RPMI7951 (cell line): ENCODE measurements around the gene EPHB1. TPM values are rescaled to one million over a fixed set of nuclear protein-coding genes. Genes with fewer than 3 reads are reported as not detected.

ENCODE experiments used
- DNase-seq: peaks from one replicate; pipeline ENCODE4 v3.0.0-alpha.2; 2012; ENCODE audit warnings: low read depth
- total RNA-seq: library from RNA; depleted of rRNA; stranded (reverse); fragments of >200 nt; shearing (Covaris generic); gene quantifications from 2 replicates; pipeline ENCODE4 v1.2.3, GENCODE V29; 2014

Gene EPHB1
- total RNA-seq, 1 experiment from 2014 or later: 2.6 TPM

DNA sequence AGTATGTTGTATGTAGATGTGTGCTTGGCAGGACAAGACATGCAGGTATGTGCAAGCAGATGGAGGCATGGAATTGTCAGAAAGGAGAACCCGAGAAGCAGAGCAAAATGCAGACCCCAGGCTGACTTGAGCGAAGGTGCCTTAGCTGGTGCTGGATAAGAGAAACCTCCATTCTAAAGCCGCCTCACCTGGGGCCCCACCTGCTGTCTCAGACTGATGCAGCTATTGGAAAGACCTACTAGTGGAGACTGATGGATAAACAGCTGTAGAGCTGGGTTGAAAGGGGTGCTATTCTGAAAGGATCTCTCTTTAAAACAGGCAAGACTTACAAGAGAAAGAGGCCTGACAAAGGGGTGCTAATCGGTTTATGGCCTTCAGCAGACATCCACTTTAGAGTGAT is 86.2 kb downstream of the EPHB1 start:
- no peak for DNase-seq

DNA sequence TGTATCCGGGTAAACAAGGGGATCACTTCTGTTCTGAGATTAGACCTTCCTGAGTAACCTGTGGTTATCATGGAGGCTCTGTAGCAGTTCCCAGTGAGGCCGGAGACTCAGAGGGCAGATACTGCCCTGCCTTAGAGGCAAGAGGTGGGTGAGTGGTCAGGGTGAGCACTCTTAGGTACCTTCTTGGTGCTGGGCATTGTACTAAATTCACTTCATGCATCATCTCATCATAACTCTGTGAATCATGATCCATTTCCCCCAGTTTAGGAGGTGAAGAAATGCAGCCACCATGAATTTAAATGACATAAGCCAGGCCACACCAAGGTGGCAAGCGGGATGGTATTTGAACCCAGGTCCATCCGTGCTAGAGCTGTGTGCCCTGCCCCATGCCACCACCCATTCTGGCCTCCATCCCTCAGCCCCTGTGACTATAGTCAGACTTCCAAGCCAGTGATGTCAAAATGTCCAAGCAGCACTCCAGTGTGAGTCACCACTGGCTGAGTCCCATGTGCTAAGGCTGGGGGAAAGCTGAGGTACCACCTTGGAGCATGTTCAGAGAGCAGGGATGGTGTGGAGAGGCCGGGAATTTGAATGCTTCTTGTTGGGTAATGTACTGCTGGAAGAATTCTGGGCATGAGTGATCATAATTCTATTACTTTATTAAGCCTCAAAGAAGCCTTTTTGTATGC is 88.8 kb downstream of the EPHB1 start:
- peak; percentile 66 for DNase-seq

DNA sequence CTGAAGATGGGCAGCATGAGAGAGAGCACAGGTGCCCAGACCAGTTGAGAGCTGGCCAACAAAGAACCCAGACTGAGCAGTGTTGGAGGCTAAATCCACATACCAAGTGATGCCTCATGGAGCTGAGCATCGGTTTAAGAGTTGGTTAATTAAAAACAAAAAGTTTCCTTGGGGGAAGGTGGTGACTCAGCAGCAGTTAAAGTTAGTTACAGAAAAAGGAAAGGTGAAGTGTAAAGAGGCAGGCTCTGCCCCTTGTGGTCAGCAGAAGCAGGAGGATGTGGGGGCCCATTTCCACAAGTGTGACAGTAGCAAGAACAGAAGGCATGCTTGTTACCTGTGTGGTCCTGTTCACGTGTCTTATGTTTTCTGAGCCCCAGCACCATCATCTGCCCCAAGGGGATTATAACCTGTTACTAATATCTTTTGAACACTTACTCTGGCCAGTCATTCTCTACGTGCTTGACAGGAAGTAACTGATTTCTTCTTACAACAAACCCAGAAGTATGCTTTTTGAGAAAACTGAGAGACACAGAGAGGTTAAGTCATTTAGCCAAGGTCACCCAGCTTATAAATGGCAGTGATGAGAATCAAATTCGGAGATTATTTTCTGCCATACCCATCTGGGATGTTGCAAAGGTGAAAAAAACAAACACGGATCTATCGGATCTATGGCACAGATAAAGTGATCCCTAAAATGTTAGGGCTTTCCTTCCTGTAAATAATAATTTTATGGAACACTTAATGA is 91.0 kb downstream of the EPHB1 start:
- peak; percentile 82 for DNase-seq

DNA sequence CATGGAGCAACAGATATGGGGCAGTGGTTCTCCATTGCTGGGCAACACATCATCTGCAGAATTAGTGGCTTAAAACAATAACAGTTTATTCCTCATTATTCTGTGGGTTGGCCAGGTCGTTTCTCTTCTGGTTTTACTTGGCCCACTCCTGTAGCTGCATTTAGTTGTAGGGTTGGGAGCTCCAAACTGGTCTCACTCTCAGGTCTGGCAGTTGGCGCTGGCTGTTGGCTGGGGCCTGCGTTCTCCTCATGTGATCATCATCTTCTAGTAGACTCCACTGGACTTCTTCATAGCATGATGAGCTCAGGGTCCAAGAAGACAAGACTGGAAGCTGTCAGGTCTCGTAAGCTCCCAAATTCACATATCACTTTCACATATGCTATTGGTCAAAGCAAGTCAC is 91.9 kb downstream of the EPHB1 start:
- DNase-seq: no peak

DNA sequence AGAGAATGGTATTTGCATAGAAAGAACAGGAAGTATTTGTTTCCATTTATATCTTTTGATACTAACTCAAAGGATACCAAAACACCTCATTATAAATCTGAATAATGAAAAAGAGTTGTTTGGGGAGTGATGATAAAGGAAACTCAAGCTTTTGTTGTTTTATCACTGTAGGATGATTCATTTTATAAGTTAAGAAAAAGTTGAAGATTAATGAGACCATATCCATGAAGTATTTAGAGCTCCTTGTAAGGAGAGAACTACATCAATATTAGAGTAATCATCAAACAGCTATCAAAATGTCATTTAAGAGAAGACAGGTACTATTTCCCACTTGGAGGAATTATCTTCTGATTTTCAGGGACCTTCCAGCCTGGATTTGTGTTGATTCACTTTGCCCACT is 92.5 kb downstream of the EPHB1 start:
- no peak for DNase-seq

DNA sequence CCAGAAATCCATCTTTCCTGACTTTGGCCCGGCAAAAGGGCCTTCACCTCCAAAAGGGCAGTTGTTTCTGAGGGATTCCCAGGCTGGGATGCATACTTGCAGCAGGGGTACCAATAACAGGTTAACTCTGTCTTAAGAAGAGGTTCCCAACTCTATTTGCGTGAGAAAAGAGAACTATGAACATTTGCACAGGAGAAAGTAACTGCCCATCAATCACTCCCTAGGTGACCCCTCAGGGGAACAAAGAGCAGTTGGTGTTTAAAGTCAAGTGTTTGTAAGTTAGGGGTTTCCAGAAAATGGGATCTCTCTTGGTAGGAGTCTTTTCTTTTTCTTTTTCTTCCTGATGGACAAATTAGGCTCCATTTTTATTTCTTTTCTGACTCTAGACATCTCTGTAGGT is 97.3 kb downstream of the EPHB1 start:
- no peak for DNase-seq

DNA sequence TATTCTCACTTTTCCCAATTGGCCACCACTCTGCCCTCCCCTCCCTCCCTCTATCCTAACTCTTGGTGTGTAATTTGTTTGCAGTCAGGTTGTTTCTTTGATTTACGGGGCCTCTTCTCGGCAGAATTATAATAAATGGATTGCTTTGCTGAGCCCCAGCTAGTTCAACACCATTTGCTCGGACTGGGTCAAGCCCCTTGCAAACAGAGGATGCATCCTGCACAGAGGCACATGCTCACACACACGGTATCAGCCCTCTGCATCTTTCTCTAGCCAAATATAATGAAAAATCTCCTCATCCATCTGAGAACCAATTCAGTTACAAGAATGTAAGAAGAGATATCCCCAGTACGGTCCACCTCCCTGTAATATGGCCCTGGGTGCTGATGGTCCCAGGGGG is 97.7 kb downstream of the EPHB1 start:
- no peak for DNase-seq

DNA sequence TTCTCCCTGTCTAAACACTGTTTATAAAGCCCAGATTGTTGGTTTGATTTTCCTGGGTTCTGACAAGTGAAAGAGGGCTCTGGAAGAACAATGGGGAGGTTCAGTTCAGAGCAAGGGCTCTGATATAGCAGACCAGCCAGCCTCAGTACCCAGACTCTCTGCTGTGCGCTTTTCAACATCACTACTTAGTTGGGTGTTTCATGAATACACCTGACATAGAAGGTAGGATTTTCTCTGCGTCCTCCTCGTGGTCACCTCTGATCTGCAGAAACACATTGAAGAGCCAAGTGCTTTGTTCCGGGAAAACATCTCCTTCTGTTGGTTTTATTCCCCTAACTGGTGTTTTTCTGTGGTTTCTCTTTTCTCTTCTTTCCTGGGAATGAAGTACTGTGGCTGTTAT is 99.5 kb downstream of the EPHB1 start:
- DNase-seq: no peak

DNA sequence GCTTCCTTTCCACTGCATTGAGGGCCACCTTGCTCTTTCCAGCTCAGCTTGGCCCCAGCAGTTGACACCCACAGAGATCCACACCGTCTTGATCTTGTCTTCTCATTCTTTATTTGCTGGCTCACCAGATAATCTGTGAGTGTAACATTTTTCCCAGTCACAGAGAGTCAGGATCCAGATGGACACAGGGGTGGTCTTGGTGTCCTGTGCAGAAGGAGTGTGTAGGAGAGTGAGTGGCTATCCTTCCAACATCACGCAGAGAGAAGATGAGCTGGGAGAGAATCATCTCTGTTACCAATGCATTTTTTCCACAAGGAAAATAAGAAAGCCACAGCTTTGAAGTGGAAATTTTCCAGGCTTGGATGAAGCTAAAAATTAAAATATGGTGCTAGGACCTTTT is 100.1 kb downstream of the EPHB1 start:
- no peak for DNase-seq

DNA sequence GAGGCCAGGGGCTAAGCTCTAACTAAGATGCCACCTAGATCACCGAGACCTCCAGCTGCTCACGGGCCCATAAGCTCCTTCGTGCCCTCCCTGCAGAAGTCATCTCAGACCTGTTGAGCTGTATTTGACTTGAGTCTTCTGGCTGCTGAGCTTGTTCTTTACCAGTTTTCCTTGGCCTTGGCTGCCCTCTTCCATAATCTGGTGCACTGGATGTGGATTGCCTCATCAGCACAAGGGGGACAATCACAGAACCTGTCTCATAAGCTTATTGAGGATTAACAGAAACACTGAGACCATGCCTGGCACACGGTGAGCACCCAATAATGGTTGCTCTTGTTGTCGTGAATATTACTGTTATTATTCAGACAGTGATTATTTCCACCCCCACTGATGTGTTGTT is 101.1 kb downstream of the EPHB1 start:
- DNase-seq: no peak

DNA sequence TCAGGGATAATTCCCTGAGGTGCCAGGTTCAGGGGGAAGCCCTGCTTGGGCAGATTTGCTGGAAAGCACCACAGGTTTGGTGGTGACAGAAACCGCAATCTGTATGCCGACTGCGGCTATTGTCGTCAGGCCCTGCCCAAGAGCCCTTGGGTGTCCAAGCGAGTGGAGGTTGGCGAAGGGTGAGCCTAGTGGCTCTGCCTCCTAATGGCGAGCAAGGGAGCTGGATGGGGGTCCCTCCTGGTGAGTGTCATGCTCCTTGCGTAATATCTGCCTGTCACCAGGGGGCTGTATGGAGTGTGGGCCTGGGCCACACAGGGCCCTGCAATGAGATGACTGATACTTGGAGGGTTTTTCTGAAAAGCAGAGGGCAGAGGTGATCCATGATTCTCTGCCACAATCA is 101.6 kb downstream of the EPHB1 start:
- no peak for DNase-seq

DNA sequence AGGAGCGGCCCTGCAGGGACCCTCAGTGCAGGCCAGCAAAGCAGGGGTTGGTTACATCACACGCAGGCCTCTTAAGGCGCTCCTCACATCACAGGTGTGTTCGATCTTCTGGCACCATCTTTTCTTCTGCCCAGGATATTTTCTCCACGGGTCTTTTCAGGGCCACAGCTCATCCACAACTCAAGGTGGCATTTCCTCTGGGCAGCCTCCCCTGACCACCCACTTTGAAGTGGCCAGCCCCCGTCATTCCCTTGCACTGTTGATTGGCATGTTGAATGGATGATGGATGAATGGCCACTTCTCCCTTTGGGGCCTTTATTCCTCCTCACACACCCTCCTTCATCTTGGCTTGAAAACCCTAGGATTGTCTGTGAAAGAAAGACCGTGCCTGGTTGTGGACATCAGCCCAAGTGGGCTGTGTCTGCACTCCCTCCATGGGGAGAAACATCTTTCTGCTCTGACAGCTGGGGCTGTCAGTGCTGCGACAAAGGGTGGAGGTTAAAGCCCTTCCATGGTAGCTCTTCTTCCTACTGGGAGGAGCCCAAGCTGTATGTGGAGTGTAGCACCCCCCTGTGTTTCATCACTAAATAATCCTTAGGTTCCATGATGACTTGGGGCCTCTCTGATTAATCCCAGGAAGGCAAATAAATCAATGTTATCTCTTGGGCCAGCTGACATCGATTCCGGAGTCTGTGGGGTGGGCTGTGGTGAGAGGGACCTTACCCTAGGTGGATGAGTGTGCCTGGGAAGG is 102.5 kb downstream of the EPHB1 start:
- DNase-seq: peak; percentile 34

DNA sequence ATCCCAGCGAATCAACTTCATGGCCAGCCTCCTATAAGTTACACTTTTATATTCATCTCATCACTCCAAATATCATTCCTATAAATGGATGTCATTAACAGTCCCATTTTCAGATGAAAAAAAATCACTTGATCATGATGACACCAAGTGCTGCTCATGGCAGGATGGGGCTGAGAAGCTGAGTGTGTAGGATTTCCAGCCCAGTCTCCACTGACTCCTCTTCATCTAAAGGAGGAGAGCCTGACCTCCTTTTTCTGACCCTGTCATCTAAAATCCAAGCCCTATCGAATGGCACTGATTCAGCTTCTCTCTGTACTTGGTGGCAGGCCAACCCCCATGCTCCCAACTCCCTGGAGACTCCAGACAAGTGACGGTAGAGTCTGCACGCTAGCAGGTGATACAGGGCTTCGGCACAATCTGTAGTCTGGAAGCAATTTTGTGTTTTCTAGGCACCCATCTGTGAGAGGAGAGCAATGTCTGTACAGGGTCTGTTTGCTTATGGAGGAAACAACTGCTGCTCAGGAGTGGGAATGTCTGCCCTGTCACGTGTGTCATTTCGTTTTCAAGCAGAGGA is 103.2 kb downstream of the EPHB1 start:
- no peak for DNase-seq

DNA sequence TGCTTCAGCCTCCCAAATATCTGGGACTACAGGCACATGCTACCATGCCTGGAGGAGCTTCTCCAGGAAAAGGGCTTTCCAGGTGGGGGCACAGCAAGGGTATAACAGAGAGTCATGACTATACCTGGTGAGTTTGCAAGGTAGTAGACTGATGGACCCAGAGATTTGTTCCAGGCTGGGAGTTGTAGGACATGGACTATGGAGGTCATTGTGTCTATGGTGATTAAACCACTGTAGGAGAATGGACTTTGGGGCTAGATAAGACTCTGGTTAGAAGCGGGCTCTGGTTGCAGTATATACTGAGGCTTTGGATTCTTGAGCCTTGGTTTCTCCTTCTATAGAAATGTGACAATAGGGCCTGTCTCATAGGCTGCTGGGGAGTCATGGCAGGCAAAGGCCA is 104.7 kb downstream of the EPHB1 start:
- DNase-seq: no peak

DNA sequence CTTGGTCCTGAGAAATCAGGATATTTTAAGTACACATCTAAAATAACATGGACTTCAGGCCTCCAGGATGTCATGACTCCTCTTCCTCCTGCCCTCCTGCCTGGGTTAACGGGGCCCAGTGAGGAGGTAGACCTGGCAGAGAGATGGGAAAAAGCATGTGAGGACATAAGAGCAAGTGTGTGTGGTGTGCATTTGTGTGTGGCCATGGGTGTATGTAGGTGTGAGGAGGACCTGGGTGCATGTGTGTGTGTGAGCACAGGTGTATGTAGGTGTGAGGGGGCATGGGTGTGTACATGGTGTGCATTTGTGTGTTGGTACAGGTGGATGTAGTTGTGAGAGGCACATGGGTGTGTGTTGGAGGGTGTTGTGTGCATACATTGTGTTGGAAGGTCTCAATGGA is 105.4 kb downstream of the EPHB1 start:
- no peak for DNase-seq

DNA sequence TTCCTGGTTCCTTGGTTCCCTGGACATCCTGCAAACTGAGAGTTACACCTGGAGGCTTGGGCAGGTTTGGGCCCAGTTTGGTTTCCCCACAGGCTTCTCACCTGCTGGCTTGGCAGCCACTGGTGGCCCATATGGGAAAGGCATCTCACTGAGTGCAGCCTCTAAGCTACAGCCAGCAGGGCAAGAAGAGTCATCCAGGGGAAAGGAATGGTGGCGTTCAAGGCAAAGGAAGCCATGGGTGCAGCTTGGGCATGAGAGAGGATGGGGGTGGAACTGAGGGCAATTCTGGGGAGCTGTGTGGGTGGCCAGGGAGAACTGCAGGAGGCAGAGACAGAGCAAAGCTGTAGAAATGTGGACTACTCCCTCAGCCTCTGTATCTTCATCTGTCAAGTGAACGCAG is 106.4 kb downstream of the EPHB1 start:
- DNase-seq: no peak

DNA sequence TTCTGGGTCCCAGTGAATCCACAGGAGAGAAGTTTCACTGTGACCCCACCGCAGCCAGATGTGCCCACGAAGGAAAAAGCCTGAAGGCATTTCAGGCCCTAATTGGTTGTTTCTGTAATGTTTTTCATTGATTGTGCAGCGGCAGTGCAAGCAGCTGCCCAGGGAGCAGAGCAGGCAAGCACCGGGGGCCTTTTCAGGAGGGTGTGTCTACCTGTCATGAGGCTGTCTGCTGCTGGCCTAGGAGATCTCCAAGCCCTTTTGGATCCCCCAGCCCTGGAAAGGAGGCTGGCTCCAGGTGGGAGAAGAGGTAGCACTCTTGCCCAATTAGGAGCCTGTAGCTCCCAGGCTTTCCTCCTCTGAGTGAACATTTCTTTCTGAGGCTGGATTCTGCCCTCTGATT is 108.8 kb downstream of the EPHB1 start:
- DNase-seq: no peak

DNA sequence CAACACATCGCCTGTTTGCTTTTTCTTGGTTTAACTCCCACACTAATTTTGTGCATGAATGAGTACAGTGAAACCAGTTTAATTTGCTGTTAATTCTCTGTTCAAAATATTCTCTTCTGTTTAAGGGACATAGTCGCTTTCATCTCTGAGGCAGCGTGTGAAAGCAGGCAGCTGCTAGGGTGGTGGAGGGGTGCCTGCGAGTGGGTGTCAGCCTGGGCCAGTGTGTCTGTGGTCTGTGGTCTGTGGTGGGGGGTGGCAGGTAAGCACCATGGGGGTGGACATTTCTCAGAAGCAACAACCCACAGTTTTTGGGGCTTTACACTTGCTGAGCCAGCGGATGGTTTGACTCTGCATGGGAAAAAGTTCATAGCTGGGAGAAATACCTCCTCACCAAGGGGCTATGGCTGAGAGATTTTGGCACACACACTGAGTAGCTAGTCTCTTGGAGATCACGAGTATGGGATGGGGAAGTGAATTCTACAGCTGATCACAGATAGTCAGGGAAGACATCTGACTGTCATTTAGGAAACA is 109.2 kb downstream of the EPHB1 start:
- DNase-seq: no peak

DNA sequence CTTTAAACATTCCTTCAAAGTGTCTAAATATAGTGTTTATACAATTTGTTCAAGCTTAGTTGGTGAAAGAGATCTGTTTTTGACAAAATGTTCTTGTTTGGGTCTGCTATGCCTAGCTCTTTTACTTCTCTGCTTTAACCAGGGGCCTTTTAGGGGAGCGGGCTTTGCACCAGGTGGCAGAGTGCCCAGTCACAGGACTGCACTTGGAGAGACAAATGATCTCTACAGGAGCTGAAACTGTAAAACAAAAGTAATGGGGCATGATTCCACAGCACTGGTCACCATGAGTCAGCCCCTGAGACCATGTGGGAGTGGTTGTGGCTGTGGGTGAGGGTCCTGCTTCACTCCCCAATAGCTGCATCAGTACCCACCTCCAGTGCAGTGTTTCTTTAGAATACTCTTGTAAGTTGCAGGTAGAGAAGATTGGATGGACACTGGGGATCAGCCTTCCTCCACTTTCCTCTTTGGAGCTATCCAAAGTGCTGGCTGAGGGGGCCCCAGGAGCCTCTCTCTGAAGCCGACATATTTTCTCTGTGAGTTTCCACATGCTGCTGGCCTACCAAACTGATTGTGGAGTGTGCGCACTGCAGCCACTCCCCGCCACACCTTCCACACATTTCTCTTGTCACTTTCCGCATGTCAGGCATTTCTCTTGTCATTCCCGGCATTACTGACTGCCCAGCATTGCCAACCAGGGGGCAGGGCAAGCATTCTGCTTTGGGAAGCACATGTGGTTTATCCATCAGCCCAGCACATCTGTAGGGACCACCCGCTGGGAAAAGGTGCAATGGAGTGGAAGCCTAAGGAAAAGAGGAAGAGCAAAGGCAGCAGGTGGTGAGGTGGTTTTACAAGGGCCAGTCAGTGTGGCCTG is 110.0 kb downstream of the EPHB1 start:
- peak; percentile 23 for DNase-seq

DNA sequence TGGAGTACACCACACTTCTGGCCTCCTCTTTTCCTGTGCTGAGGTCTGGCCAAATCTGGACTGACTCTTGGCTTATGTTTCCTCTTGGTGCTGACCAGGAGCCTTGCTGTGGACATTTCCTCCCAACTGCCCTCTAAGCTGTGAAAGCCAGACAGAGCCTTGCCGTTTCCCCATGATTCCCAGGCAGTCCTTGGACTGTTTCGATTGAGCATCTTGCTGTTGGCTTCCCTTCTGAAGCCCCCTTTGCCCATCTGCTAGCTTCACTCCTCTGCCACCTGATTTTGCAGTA is 110.5 kb downstream of the EPHB1 start:
- DNase-seq: no peak

DNA sequence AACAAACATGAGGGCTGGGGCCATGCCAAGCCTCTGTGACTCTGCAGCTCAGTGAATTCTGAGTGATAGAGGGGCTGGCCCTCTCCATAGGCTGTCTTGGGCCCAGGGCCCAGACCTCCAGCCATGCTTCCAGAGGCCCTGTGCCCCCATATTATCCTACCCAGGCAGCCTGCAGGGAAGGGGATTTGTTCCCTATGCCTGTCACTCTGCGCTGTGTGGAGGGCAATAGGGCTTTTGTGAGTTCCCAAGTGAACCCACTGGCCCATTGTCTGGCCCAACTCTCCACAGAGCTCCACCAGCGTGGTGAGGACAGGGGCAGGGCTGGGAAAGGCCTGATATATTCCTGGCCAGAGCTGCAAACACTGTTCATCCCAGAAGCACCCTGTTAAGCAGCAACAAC is 113.2 kb downstream of the EPHB1 start:
- DNase-seq: no peak

DNA sequence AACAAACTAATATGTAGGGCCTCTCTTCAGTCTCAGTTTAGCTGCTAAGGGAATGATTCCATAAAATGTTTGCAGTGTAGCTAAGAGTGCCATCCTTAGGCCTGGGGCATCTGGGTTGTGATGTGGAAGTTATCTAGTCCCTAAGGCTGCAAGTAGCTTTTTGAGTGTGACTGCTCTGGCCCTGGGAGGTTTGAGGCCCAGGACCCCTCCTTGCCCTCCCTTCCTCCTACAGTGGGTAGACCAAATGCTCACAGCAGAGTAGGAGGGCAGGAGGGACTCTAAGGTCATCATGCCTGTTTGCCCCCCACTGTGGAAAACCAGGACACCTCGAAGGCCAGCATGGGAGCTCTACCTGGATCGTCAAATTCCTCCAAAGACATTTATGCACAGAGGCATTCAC is 115.0 kb downstream of the EPHB1 start:
- DNase-seq: no peak
